Activated naive CD4-positive, alpha-beta T cell treated with anti-CD3 and anti-CD28 coated beads, Interleukin-2, amount 50 U/mL, for 24 hours (primary cell): Measurements from ENCODE around the gene CR1L.
"Not testable (repeated sequence)": the region's sequence is repeated elsewhere in the genome, so short reads cannot be mapped to it uniquely, and the experiment has no call there.

ENCODE experiments used
- H3K27ac Mint-ChIP-seq: one replicate; pipeline ENCODE4 v1.8.0; 2021; ENCODE audit warnings: mild to moderate bottlenecking, mixed read lengths
- H3K27me3 Mint-ChIP-seq: one replicate; pipeline ENCODE4 v1.8.0; 2021; ENCODE audit warnings: mixed read lengths
- H3K36me3 Mint-ChIP-seq: one replicate; pipeline ENCODE4 v1.8.0; 2021; ENCODE audit warnings: mixed read lengths
- H3K4me1 Mint-ChIP-seq: one replicate; pipeline ENCODE4 v1.8.0; 2021; ENCODE audit warnings: mixed read lengths
- H3K4me3 Mint-ChIP-seq: one replicate; pipeline ENCODE4 v1.8.0; 2021; ENCODE audit warnings: mild to moderate bottlenecking, mixed read lengths
- H3K9me3 Mint-ChIP-seq: one replicate; pipeline ENCODE4 v1.8.0; 2021; ENCODE audit warnings: mixed read lengths

Gene CR1L

DNA sequence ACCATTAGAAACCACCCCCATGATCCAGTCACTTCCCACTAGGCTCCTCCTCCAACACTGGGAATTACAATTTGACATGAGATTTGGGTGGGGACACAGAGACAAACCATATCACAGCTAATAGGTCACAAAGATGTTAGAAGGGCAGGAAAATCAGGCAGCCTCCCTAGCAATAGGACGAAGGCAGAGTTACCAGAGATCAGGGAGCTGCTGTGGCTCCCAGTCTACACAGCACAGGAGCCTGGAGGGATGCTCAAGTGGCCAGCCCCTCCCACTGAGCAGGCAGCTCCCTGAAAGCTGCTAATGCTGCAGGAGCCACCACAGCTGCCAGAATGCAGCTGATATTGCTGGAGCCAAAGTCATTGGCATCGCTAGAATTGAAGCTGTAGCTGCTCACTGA, 51.0 kb downstream of the CR1L start:
- Mint-ChIP-seq H3K27me3 (peaks cover 6% of the 10 kb centered on the region), H3K27ac (no peak overlapping the region), H3K4me1 (no peaks in the 10 kb centered on the region), H3K4me3 (no peak overlapping the region), H3K36me3 (no peaks in the 10 kb centered on the region), H3K9me3 (no peaks in the 10 kb centered on the region)

DNA sequence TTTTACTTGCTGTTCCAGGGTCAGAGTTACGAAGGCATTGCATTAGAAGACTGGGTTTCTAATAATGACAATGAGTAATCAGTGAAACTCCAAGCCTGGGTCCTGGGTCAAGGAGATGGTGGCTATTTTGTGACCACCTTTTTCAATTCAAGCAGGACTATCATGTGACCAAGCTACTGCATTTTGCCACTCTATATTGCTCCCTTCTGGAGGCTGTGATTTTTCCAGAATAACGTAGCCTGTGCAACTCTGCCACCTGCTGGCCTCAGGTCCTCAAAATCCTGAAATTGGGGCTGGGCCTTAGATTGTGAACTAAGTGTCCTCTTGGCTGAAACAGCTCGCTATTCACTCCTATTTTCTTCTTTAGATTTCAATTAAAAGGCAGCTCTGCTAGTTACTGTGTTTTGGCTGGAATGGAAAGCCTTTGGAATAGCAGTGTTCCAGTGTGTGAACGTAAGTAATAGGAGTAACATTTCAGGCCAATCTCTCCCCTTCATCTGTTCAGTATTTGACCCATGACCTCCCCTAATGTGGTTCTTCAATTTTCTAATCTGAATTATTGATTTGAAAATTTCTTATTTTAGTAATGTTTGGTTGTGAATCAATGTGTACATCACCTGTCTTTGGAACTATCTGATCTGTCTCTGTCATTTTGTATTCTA, 54.0 kb downstream of the CR1L start:
- Mint-ChIP-seq H3K27me3 (peaks cover 6% of the 10 kb centered on the region), H3K4me3 (no peak overlapping the region), H3K27ac (no peak overlapping the region), H3K36me3 (no peaks in the 10 kb centered on the region), H3K4me1 (no peaks in the 10 kb centered on the region), H3K9me3 (no peaks in the 10 kb centered on the region)

DNA sequence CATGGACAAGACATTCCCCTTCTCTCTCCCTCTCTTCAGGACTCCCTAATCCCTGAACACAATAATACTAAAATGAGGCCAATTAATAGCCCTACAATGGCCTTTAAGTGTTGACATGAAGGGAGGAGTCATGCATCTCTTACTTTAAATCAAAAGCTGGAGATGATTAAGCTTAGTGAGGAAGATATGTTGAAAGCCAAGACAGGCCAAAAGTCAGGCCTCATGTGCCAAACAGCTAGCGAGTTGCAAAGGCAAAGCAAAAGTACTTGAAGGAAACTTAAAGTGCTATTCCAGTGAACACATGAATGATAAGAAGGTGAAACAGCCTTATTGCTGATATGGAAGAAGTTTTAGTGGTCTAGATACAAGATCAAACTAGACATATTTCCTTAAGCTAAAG, 57.4 kb downstream of the CR1L start:
- H3K4me1 Mint-ChIP-seq: no peaks in the 10 kb centered on the region
- no peaks in the 10 kb centered on the region for H3K36me3 Mint-ChIP-seq
- H3K27ac Mint-ChIP-seq: no peak overlapping the region
- peaks cover 5% of the 10 kb centered on the region for H3K27me3 Mint-ChIP-seq
- H3K4me3 Mint-ChIP-seq: no peak overlapping the region
- H3K9me3 Mint-ChIP-seq: no peaks in the 10 kb centered on the region

DNA sequence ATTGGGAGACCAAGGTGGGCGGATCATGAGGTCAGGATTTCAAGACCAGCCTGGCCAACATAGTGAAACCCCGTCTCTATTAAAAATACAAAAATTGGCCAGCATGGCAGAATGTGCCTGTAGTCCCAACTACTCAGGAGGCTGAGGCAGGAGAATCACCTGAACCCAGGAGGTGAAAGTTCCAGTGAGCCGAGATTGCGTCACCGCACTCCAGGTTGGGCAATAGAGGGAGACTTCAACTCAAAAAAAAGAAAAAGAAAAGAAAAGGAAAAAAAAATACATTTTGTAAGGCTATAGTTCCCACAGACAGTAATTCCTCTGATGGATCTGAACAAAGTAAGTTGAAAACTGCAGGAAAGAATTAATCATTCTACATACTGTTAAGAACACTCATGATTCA, 58.8 kb downstream of the CR1L start:
- Mint-ChIP-seq H3K27ac (no peak overlapping the region), H3K4me1 (no peaks in the 10 kb centered on the region), H3K27me3 (no peaks in the 10 kb centered on the region), H3K4me3 (no peak overlapping the region), H3K9me3 (no peaks in the 10 kb centered on the region), H3K36me3 (no peaks in the 10 kb centered on the region)

DNA sequence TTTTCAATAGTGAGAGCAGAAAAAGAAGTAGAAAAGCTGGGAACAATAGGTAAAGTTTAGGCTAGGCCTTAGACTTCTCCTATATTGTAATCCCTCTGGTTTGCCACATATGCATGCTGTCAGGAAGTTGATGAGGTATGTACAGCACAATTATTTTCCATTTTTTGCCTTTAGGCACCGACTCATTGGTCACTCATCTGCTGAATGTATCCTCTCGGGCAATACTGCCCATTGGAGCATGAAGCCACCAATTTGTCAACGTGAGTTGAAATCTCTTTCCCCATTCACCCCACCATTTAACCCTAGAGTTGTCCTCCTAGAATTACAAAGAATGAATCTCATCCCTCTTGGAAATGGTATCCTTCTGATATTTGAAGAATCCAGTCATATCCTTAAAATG, 63.1 kb downstream of the CR1L start:
- not testable (repeated sequence) for H3K9me3 Mint-ChIP-seq, H3K4me1 Mint-ChIP-seq, H3K27me3 Mint-ChIP-seq, H3K27ac Mint-ChIP-seq, H3K4me3 Mint-ChIP-seq, H3K36me3 Mint-ChIP-seq

DNA sequence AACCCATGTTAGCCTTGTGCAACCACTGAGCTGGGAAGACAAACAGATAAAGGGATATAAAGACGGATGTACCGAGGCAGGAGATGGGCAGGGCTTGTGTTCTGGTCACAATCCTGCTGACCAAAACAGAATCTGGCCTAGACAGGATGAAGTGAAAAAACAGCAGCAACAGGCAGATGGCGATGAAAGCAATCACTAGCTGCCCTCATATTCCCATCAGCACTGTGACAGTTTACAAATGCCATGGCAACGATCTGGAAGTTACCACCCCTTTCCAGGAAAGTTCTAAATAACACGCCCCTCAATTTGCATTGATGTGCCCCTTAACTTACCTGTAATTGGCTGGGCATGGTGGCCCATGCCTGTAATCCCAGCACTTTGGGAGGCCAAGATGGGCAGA, 66.4 kb downstream of the CR1L start:
- Mint-ChIP-seq H3K4me1 (no peaks in the 10 kb centered on the region), H3K27me3 (no peaks in the 10 kb centered on the region), H3K27ac (no peak overlapping the region), H3K9me3 (no peaks in the 10 kb centered on the region), H3K36me3 (no peaks in the 10 kb centered on the region), H3K4me3 (no peak overlapping the region)

DNA sequence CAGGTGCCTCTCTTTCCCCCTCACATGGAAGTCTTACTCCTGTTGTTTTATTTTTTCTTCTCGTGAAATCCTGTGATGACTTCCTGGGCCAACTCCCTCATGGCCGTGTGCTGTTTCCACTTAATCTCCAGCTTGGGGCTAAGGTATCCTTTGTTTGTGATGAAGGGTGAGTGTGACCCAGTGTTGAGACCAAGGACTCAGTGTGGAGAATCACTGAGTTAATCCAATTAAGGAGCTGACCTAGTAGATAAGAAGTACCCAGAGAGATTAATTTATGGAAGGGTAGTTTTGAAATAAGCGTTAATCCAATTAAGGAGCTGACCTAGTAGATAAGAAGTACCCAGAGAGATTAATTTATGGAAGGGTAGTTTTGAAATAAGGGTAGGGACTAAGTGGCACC, 67.8 kb downstream of the CR1L start:
- not testable (repeated sequence) for H3K27me3 Mint-ChIP-seq, H3K36me3 Mint-ChIP-seq, H3K27ac Mint-ChIP-seq, H3K9me3 Mint-ChIP-seq, H3K4me1 Mint-ChIP-seq, H3K4me3 Mint-ChIP-seq

DNA sequence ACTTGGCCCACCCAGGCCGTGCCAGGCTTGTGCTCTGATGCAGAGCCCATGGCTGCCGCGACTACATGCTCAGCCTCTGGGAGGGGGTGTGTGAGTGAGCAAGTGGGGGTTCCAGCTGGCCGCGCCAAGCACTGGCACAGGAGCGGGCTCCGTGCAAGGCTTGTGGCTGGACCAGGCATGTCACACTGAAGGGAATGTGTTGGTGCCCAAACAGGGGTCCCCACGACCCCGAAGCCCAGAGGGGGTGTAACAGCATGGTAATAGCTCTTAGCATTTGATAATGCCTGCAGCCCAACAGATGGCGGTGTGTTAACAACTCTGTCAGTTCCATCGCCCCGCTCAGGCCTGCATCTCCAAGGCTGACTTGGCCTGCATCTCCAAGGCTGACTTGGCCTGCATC, 68.6 kb downstream of the CR1L start:
- Mint-ChIP-seq H3K4me1 (no peaks in the 10 kb centered on the region), H3K27ac (no peak overlapping the region), H3K9me3 (no peaks in the 10 kb centered on the region), H3K36me3 (no peaks in the 10 kb centered on the region), H3K4me3 (no peak overlapping the region), H3K27me3 (no peaks in the 10 kb centered on the region)

DNA sequence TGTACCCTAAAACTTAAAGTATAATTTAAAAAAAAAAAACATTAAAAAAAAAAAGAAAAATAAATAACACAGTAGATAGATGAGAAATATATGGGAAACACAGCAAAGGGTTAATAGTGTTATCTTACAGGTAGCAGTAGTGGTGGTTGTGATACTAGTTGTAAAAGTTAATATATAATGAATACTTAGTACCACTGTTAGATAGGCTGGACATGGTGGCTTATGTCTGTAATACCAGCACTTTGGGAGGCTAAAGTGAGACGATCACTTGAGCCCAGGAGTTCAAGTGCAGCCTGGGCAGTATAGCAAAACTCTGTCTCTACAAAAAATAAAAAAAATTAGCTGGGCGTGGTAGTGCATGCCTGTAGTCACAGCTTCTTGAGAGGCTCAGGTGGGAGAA, 74.3 kb downstream of the CR1L start:
- Mint-ChIP-seq H3K27me3 (no peaks in the 10 kb centered on the region), H3K4me3 (no peak overlapping the region), H3K36me3 (no peaks in the 10 kb centered on the region), H3K9me3 (no peaks in the 10 kb centered on the region), H3K27ac (no peak overlapping the region), H3K4me1 (no peaks in the 10 kb centered on the region)

DNA sequence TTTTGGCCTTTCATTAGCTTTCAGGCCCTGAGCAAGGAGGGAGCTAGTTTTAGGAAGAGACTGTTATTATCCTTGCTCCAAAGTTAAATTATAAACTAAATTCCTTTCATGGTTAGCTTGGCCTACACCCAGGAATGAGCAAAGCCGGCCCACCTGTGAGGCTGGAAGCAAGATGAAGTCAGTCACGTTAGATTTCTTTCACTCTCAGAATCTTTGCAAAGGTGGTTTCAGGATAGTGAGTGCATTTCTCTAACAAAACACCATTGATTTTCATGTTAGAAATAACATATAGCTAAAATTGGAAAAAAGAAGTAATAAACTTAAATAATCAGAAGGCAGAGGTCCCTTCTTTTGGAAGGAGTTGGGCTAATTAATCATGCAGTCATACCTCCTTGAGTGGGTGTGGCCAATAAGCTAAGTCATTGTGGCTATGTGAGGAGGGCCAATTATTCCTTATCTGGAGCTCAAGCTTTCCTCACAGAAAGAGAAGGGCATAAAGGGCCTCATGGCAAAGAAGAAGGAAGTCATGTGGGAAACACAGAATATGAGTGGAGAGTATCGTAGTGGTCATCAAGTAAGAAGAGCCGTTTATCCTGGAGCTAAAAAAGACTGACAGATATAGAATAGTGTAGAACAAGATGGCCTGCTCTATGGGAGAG, 83.4 kb downstream of the CR1L start:
- not testable (repeated sequence) for H3K27me3 Mint-ChIP-seq, H3K36me3 Mint-ChIP-seq, H3K9me3 Mint-ChIP-seq, H3K4me3 Mint-ChIP-seq
- H3K4me1 Mint-ChIP-seq: peaks cover 11% of the 10 kb centered on the region
- H3K27ac Mint-ChIP-seq: peak overlapping the region; percentile 12

DNA sequence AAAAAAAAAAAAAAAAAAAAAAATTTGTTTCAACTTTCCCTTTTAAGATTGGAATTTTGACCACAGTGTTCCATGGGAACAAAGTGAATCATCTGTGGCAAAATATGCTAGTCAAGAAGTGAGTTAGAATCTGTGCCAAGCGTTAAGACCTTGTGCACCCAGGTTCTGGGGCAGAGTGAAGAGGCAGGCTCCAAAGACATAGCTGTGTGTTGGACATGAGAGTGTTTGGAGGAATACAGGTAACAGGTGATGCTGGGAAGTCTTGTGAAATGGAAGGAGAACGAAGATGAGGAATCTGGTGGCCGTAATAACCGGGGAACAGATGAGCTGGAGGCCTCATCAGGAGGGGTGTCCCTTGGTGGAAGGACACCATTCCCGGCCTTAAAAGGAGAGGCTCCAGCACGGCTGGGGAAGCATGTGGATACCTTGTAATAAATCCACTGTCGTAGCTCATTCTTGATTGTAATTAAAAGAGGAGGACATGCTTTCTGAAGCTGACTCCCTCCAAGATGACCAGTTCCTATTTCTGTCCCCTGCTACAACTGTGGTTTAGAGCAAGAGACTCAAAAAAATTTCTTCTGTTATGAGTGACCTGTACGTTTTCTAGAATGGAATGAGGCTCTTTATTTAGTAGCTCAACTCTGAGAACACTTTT, 92.7 kb downstream of the CR1L start:
- H3K36me3 Mint-ChIP-seq, H3K4me3 Mint-ChIP-seq, H3K27me3 Mint-ChIP-seq, H3K27ac Mint-ChIP-seq, H3K4me1 Mint-ChIP-seq, H3K9me3 Mint-ChIP-seq: not testable (repeated sequence)

DNA sequence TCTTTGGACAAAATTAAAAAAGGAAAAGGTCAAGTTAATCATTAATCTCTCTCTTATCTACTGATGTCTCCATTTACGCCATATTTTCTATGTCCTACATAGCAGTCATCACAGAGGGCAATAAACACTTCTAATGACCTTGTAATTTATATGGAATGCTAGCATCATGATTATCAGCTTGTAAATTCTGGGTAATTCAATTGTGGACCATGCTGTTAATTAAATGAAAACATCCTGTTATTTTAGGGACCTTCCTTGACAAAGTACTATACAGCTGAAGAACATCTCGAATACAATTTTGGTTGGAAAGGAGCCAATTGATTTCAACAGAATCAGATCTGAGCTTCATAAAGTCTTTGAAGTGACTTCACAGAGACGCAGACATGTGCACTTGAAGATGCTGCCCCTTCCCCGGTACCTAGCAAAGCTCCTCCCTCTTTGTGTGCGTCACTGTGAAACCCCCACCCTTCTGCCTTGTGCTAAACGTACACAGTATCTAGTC, 93.3 kb downstream of the CR1L start:
- not testable (repeated sequence) for H3K27me3 Mint-ChIP-seq, H3K4me3 Mint-ChIP-seq, H3K36me3 Mint-ChIP-seq, H3K9me3 Mint-ChIP-seq, H3K4me1 Mint-ChIP-seq
- peak overlapping the region; percentile 3 for H3K27ac Mint-ChIP-seq

DNA sequence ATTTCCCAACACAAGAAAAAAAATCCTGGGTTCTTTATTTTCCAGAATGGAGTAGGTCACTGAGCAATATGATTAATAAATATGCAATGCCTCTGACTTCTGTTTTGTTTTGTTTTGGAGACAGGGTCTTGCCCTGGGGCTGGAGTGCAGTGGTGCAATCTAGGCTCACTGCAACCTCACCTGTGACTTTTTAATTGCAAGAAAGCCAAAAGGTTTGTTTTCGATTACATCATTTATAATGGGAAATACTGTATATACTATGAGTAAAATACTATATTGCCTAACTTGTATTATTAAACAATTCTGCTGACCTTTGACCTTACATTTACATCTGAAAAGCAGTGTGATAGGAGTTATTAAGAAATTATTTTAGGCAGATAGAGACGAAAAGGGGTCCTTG, 95.3 kb downstream of the CR1L start:
- Mint-ChIP-seq H3K27ac (no peak overlapping the region), H3K4me3 (no peak overlapping the region), H3K36me3 (no peaks in the 10 kb centered on the region), H3K4me1 (peaks cover 10% of the 10 kb centered on the region), H3K9me3 (no peaks in the 10 kb centered on the region), H3K27me3 (no peaks in the 10 kb centered on the region)

DNA sequence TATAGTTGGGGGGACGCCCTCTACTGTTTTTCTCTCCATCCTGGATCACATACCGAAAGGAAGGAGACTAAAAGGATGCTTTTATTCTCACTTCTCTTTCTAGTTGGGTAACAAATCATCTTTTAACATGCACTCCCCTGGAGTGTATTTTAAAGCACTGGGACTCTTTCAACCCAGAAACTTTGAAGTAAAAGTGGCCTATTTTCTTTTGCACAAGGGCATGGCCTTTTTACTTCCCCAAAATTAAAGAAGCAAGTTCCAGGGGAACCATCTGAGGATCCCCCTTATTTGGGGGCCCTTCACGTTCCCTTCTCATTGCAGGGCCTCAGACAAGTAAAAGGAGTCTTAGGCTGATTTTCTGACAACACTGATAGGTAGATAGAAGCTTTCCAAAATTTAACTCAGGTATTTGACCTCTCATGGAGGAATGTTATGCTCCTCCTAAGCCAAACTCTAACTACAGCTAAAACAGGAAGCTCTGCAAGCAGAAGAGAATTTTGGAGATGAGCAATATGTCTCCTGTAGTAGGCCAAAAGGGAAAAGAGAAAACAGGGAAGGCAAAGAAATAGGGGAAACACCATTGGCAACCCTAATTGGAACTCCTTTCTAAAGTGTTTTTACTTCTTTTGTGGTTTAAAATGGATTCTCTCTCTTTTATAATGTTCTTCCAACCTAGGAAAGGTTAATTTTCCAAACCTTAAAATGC, 98.1 kb downstream of the CR1L start:
- H3K4me1 Mint-ChIP-seq: peaks cover 13% of the 10 kb centered on the region
- no peak overlapping the region for H3K4me3 Mint-ChIP-seq
- H3K27me3 Mint-ChIP-seq: no peaks in the 10 kb centered on the region
- no peaks in the 10 kb centered on the region for H3K36me3 Mint-ChIP-seq
- H3K9me3 Mint-ChIP-seq: no peaks in the 10 kb centered on the region
- no peak overlapping the region for H3K27ac Mint-ChIP-seq

DNA sequence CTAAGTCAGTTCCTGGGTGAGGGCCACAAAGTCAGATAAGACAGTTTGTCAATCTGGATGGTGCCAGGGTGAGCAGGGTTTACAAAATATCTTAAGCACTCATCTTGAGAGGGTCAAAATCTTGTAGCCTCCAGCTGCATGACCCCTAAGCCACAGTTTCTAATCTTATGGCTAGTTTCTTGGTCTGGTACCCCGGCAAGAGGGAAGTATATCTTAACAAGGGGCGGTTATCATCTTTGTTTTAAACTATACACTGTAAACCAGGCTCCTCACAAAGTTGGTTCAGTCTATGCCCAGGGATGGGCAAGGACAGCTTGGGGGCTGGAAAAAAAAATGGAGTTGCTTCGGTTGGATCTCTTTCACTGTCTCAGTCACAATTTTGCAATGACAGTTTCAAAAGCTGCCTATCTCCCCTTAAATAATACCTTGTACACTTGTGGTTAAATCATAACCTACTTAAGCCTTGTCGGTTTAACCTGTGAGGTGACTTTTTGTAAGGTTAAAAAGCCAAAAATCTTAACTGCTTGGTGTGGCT, 99.1 kb downstream of the CR1L start:
- Mint-ChIP-seq H3K4me1 (peaks cover 14% of the 10 kb centered on the region), H3K9me3 (no peaks in the 10 kb centered on the region), H3K4me3 (no peak overlapping the region), H3K27ac (no peak overlapping the region), H3K36me3 (no peaks in the 10 kb centered on the region), H3K27me3 (no peaks in the 10 kb centered on the region)

DNA sequence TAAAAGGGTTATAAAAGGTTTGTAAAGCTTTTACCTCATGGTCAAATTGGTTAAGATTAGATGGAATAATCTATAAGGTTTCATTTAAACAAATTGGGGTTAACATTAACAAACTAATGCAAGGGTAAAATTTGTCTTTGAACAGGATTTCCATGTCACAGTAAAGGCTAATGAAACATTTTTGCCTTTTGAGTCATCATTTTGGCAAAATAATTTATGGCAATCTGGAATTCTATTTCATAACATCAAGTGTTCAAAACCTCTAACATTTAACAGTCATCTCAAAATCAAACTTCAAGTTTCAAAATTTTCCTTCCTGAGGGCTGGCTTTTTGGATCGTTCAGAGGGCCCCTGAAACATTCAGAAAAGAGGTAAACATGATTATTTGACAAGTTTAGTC, 100.4 kb downstream of the CR1L start:
- Mint-ChIP-seq H3K36me3 (no peaks in the 10 kb centered on the region), H3K4me1 (peaks cover 24% of the 10 kb centered on the region), H3K27me3 (no peaks in the 10 kb centered on the region), H3K4me3 (no peak overlapping the region), H3K27ac (no peak overlapping the region), H3K9me3 (no peaks in the 10 kb centered on the region)
